Testis (tissue), 3 donors: ENCODE results near the gene UNC80. TPM values are rescaled to one million over a fixed set of nuclear protein-coding genes. Genes with fewer than 3 reads are reported as not detected.

Experiments
- DNase-seq: peaks from one replicate; pipeline ENCODE4 v3.0.0-alpha.2; 2019
- H3K27ac ChIP-seq, 2 donors: fragments of 200-600 bp; sonication (generic); one replicate each; pipeline ENCODE4 v1.5.1; 2019
- H3K27me3 ChIP-seq: fragments of 200-600 bp; sonication (generic); one replicate; pipeline ENCODE4 v1.5.1; 2019
- H3K36me3 ChIP-seq: fragments of 200-600 bp; sonication (generic); one replicate; pipeline ENCODE4 v1.5.1; 2017; ENCODE audit warnings: low read depth; ENCODE audit errors: missing control alignments
- H3K4me1 ChIP-seq: fragments of 200-600 bp; sonication (generic); one replicate; pipeline ENCODE4 v1.5.1; 2019
- H3K4me3 ChIP-seq, 2 donors: fragments of 200-600 bp; sonication (generic); one replicate each; pipeline ENCODE4 v1.5.1; 2017 to 2019
- H3K9me3 ChIP-seq: fragments of 200-600 bp; sonication (generic); one replicate; pipeline ENCODE4 v1.5.1; 2017
- POLR2A ChIP-seq: fragments of 450-650 bp; IDR thresholded peaks from one replicate; pipeline ENCODE4 v1.6.1; 2017; ENCODE audit warnings: antibody characterized with exemption, mild to moderate bottlenecking, moderate library complexity
- WGBS, 2 donors: methylation state at CpG; one replicate each; pipeline ENCODE4 v1.1.5; 2018; 5-methylcytosine and 5-hydroxymethylcytosine counted together
- intact Hi-C: fragments of 100-400 bp; cut with DNase I; formaldehyde crosslinking; loops from one replicate; pipeline ENCODE4 v1.15.1; 2023; ENCODE audit warnings: low total_unique reads
- polyA plus RNA-seq: library from polyadenylated mRNA; stranded (reverse); fragments of 350-450 nt; fragmentation: Illumina TruSeq; extraction: RNeasy Lipid Tissue Mini Kit (QIAGEN cat#74804); gene quantifications from one replicate; pipeline ENCODE4 v1.2.3, GENCODE V29; 2014; ENCODE audit warnings: low read depth, low replicate concordance; ENCODE audit not compliant: insufficient read depth
- total RNA-seq, 2 donors: library from RNA; depleted of rRNA; stranded (reverse); fragments of >200 nt; gene quantifications; one replicate each; pipeline ENCODE4 v1.2.3, GENCODE V29; 2016
- TF ChIP-seq, protein P1 (sequence below), 3 experiments: fragments of 450-650 bp in 2 of 3; fragments of 200-600 bp in 1 of 3; sonication (generic) in 1 of 3; IDR thresholded peaks; one replicate each; pipeline ENCODE4 v1.5.1; 2016 to 2019; ENCODE audit warnings: antibody characterized with exemption in 3 of 3, mild to moderate bottlenecking in 2 of 3, moderate library complexity in 1 of 3

The UNC80 gene
- total and polyA plus RNA-seq, 3 donors from 2014 or later = 8.2 to 46.1 (median 34.8) TPM

DNA sequence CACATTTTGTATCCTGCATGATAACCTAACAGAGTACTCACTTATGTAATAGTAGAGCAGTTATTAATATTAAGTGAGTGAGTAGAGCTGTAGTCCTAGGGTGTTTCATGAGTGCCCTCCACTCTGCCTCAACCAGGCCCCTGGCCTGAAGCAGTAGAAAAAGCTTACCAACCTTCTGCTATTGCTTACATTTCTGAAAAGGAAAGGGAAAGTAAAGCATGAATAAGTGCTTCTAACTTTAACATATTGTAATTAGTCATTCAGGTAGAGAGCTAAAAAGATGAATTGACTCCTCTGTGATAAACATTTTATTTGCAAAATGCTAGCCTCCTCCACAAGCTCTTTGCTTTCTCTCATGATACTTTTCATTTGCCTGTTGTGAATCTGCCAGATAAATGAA lies 136.1 kb downstream of the UNC80 start:
- intact Hi-C loops = no loop called here
- Histone ChIP-seq H3K36me3 (no peaks in the 10 kb centered on the region), H3K4me1 (no peaks in the 10 kb centered on the region), H3K27ac (no peak overlapping the region), H3K27me3 (no peaks in the 10 kb centered on the region), H3K9me3 (no peaks in the 10 kb centered on the region), H3K4me3 (no peak overlapping the region)
- TF ChIP-seq POLR2A = no peak
- TF ChIP-seq, protein P1, sequence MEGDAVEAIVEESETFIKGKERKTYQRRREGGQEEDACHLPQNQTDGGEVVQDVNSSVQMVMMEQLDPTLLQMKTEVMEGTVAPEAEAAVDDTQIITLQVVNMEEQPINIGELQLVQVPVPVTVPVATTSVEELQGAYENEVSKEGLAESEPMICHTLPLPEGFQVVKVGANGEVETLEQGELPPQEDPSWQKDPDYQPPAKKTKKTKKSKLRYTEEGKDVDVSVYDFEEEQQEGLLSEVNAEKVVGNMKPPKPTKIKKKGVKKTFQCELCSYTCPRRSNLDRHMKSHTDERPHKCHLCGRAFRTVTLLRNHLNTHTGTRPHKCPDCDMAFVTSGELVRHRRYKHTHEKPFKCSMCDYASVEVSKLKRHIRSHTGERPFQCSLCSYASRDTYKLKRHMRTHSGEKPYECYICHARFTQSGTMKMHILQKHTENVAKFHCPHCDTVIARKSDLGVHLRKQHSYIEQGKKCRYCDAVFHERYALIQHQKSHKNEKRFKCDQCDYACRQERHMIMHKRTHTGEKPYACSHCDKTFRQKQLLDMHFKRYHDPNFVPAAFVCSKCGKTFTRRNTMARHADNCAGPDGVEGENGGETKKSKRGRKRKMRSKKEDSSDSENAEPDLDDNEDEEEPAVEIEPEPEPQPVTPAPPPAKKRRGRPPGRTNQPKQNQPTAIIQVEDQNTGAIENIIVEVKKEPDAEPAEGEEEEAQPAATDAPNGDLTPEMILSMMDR (IDR thresholded peaks at IDR 0.05) = no peak
- no peak for DNase-seq

GRCh38 chr2:209908511-209908910 lies 136.9 kb downstream of the UNC80 start:
- DNase-seq = no peak
- intact Hi-C loops = no loop called here
- no peaks in the 10 kb centered on the region for H3K27me3 ChIP-seq
- 82 to 92% methylated on average over 1 of the region's 1 CpG for WGBS, 2 donors
- no peak overlapping the region for H3K27ac ChIP-seq
- TF ChIP-seq, protein P1 (IDR thresholded peaks at IDR 0.05) = no peak
- TF ChIP-seq POLR2A = no peak
- no peak overlapping the region for H3K4me3 ChIP-seq
- no peaks in the 10 kb centered on the region for H3K4me1 ChIP-seq
- no peaks in the 10 kb centered on the region for H3K9me3 ChIP-seq
- no peaks in the 10 kb centered on the region for H3K36me3 ChIP-seq

GRCh38 chr2:209911486-209911885 lies 139.9 kb downstream of the UNC80 start:
- no peak overlapping the region for H3K27ac ChIP-seq
- H3K27me3 ChIP-seq = no peaks in the 10 kb centered on the region
- intact Hi-C loops = no loop called here
- no peaks in the 10 kb centered on the region for H3K36me3 ChIP-seq
- TF ChIP-seq, protein P1 (IDR thresholded peaks at IDR 0.05) = no peak
- TF ChIP-seq POLR2A = no peak
- H3K4me3 ChIP-seq = no peak overlapping the region
- no peaks in the 10 kb centered on the region for H3K4me1 ChIP-seq
- WGBS, 2 donors = 86 to 88% methylated on average over 4 of the region's 4 CpGs
- DNase-seq = no peak
- no peaks in the 10 kb centered on the region for H3K9me3 ChIP-seq

DNA sequence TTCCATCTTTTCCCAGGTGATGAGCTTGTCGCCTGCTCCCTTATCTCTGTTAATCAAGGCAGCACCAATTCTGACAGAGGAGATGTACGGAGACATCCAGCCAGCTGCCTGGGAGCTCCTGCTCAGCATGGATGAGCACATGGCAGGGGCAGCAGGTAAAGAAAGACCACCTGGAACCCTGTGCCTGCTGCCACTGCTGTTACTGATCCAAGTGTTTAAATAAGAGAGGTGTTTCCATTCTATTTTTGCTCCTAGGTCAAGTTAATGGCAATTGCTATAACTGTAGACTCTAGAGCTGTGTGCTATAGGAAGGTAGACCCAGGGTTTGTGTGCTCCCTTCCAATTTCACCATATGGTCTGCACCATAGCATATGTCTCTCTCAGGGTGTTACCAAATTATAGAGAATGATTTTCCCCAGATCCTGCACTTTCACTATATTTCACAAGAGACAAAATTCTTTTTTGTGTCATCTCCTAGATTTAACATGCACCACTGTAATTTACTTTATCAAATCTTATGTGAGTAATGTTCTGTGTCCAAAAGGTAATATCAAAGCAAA lies 142.2 kb downstream of the UNC80 start:
- H3K4me3 ChIP-seq = no peak overlapping the region
- H3K27ac ChIP-seq = no peak overlapping the region
- no peak for DNase-seq
- TF ChIP-seq, protein P1 (IDR thresholded peaks at IDR 0.05) = no peak
- no peak for TF ChIP-seq POLR2A
- no peaks in the 10 kb centered on the region for H3K9me3 ChIP-seq
- H3K27me3 ChIP-seq = no peaks in the 10 kb centered on the region
- intact Hi-C loops = no loop called here
- H3K36me3 ChIP-seq = no peaks in the 10 kb centered on the region
- H3K4me1 ChIP-seq = no peaks in the 10 kb centered on the region
- WGBS, 2 donors = 90 to 97% methylated on average over 2 of the region's 2 CpGs

DNA sequence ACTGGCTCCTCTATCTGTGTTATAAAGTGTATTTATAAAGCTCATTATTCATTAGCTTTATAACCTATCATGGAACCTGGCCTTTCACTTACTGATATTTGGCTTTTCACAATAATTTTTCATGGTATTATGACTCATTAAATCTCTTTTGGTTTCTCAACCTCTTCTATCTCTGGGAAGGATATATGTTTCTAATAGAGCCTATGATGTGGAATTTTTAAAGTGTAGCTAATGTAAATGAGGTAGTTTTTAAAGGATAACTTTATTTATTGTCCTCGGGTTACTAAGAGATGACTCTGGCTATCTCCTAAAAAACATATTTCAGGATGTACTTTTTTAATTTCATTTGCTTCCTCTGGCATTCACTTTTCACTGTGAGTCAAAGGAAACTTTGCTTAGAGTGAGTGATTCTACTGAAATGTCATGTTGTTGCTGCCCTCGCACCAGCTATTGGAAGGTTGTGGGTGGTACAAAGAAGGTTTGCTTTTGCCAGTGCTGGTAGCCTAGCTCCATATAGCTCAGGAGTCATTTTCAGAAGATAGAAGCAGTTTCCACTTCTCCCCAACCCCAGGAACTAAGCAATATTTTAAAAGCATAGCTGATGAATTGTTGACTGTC lies 145.6 kb downstream of the UNC80 start:
- WGBS, 2 donors = 83 to 90% methylated on average over 2 of the region's 2 CpGs
- H3K9me3 ChIP-seq = no peaks in the 10 kb centered on the region
- TF ChIP-seq, protein P1 (IDR thresholded peaks at IDR 0.05) = no peak
- no peak for TF ChIP-seq POLR2A
- no peaks in the 10 kb centered on the region for H3K36me3 ChIP-seq
- intact Hi-C loops = no loop called here
- H3K27me3 ChIP-seq = no peaks in the 10 kb centered on the region
- H3K4me1 ChIP-seq = no peaks in the 10 kb centered on the region
- H3K4me3 ChIP-seq = no peak overlapping the region
- no peak for DNase-seq
- H3K27ac ChIP-seq = no peak overlapping the region
